ENCODE data around the gene MITF.

DNA sequence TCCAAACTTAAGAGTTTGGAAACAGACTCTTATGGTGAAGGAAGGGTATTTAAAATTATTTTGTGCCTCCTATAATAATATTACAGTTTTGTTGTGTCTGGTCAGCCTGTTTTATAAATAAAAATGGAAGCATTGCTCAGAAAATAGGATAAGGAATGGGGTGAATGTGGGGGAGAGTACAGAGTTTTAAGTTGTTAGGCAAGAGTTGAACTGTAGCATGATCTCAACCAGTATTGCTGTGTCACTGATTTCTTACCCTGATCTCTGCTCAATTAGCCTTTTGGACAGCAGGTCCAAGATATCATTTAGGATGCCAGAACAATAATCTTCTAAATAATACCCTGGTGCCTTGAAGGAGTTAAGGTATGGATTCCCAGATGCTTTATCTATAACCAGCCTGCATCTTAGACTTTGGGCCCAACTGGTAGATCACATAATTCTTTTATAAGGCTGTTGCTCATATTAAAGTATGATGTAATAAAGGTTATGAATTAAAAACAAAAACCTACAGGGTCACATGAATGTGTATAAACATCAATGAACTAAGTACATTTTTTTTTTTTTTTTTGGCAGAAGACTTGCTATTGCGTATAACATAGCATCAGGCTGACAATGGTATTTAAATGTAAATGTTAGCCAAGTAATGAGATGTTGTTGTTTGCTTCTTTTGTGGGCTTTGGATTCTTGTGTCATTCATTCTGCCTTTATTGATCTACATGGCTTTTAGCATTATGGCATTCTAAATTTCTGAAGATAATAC lies 70.0 kb downstream of the MITF start:
- TF ChIP-seq, protein P1, sequence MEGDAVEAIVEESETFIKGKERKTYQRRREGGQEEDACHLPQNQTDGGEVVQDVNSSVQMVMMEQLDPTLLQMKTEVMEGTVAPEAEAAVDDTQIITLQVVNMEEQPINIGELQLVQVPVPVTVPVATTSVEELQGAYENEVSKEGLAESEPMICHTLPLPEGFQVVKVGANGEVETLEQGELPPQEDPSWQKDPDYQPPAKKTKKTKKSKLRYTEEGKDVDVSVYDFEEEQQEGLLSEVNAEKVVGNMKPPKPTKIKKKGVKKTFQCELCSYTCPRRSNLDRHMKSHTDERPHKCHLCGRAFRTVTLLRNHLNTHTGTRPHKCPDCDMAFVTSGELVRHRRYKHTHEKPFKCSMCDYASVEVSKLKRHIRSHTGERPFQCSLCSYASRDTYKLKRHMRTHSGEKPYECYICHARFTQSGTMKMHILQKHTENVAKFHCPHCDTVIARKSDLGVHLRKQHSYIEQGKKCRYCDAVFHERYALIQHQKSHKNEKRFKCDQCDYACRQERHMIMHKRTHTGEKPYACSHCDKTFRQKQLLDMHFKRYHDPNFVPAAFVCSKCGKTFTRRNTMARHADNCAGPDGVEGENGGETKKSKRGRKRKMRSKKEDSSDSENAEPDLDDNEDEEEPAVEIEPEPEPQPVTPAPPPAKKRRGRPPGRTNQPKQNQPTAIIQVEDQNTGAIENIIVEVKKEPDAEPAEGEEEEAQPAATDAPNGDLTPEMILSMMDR (IDR thresholded peaks at IDR 0.05; ENCODE audit: low read length) = no peak
- no peak for TF ChIP-seq EZH2 (IDR thresholded peaks at IDR 0.05; ENCODE audit: borderline replicate concordance, low read length)

Measured in OCI-LY1 (cell line).